BJ (cell line): ENCODE data around the gene DNAJC17. TPM values are rescaled to one million over a fixed set of nuclear protein-coding genes. Genes with fewer than 3 reads are reported as not detected.

ENCODE experiments used
- CTCF ChIA-PET: fragments of 350-600 bp; formaldehyde crosslinking; extraction: SDS; loops from one replicate; lab custom pipeline; 2021; ENCODE audit warnings: antibody characterized with exemption, inconsistent platforms; lab: Yijun Ruan, JAX
- POLR2A ChIA-PET: fragments of 300-600 bp; sonication (Branson Sonifier 250); formaldehyde crosslinking; extraction: SDS; loops from one replicate; lab custom pipeline; 2021; ENCODE audit warnings: antibody characterized with exemption; lab: Charles Lee
- DNase-seq: peaks from one replicate; pipeline ENCODE4 v3.0.0-alpha.2; 2011; ENCODE audit warnings: low read depth
- H3K27me3 ChIP-seq: 2 replicates; pipeline ENCODE4 v1.6.0; 2011; ENCODE audit warnings: low read length; ENCODE audit not compliant: control insufficient read depth, insufficient read depth
- H3K36me3 ChIP-seq: 2 replicates; pipeline ENCODE4 v1.5.1; 2011; ENCODE audit warnings: low read length; ENCODE audit not compliant: control insufficient read depth, insufficient read depth
- H3K4me3 ChIP-seq: 2 replicates; pipeline ENCODE4 v1.5.1; 2011; ENCODE audit warnings: low read depth, mild to moderate bottlenecking, control low read depth, low read length
- CTCF ChIP-seq: IDR thresholded peaks from 2 replicates; pipeline ENCODE4 v1.5.1; 2011; ENCODE audit warnings: low read depth, mild to moderate bottlenecking, control low read depth, inconsistent platforms, low read length, moderate library complexity; ENCODE audit not compliant: insufficient read depth
- polyA plus RNA-seq: library from polyadenylated mRNA; depleted of rRNA; stranded (reverse); fragments of >200 nt; gene quantifications from 2 replicates; pipeline ENCODE4 v1.2.3, GENCODE V29; 2011

DNAJC17 gene
- polyA plus RNA-seq, 1 experiment, result 37.1 TPM

GRCh38 chr15:40768521-40769273 lies 38.6 kb downstream of the DNAJC17 start:
- H3K27me3 ChIP-seq, result no peaks in the 10 kb centered on the region
- TF ChIP-seq CTCF, result no peak
- ChIA-PET POLR2A (no interaction called here), CTCF (interaction anchor here (1.0 kb wide), 2 partner anchors 22 to 89 kb away, joined by 3 to 4 read pairs; no protein-coding TSS in a partner anchor)
- DNase-seq, result no peak
- no peak overlapping the region for H3K4me3 ChIP-seq
- H3K36me3 ChIP-seq, result peaks cover 12% of the 10 kb centered on the region

DNA sequence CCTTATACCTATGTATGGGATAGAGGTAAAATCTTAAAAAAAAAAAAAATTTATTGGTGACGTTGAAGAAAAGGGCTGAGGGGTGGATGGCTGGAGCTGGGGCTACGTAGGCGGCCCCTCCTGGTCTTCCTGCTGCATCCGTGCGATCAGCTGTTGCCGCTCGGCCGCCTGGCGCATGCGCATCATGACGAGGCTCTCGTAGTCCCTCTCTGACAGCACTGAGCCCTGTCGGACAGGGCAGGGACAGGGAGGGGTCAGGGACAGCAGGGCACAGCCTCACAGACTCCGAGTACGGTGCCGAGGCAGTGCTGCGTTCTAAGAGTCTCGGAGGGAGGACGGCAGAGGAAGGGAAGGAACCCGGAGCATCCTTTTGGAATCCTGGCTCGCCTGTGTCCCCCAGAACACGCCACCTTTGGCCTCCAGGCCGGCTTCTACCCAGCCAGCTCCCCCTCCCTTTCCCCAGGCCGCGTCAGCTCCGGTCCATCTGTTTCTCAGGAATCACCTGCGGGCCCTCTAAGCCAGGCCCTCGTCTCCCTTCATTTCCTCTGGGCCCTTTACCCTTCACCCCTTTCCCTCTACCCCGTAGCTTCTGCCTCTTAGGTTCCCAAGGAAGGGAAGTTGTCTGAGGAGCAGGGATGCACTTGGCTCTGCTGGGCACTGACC lies 39.3 kb downstream of the DNAJC17 start:
- CTCF ChIA-PET, result interaction anchor here (1.0 kb wide), 2 partner anchors 21 to 90 kb away, joined by 3 to 4 read pairs; no protein-coding TSS in a partner anchor
- H3K36me3 ChIP-seq, result peaks cover 10% of the 10 kb centered on the region
- TF ChIP-seq CTCF, result no peak
- H3K4me3 ChIP-seq, result no peak overlapping the region
- POLR2A ChIA-PET, result no interaction called here
- no peak for DNase-seq
- no peaks in the 10 kb centered on the region for H3K27me3 ChIP-seq

GRCh38 chr15:40766906-40767837 lies 40.1 kb downstream of the DNAJC17 start:
- no peaks in the 10 kb centered on the region for H3K27me3 ChIP-seq
- no peak overlapping the region for H3K4me3 ChIP-seq
- ChIA-PET CTCF (interaction anchor here (1.0 kb wide), 1 partner anchor 91 kb away, joined by 3 read pairs; no protein-coding TSS in a partner anchor), POLR2A (no interaction called here)
- no peak for DNase-seq
- H3K36me3 ChIP-seq, result peaks cover 6% of the 10 kb centered on the region; the same call in 1 of the 2 replicates
- TF ChIP-seq CTCF, result no peak

GRCh38 chr15:40766194-40766815 lies 41.0 kb downstream of the DNAJC17 start:
- Histone ChIP-seq H3K36me3 (peaks cover 6% of the 10 kb centered on the region; the same call in 1 of the 2 replicates), H3K4me3 (no peak overlapping the region), H3K27me3 (no peaks in the 10 kb centered on the region)
- no peak for TF ChIP-seq CTCF
- ChIA-PET CTCF (interaction anchor here (0.6 to 1.2 kb wide), 3 partner anchors 91 to 566 kb away, joined by 3 to 6 read pairs (median 4); partner anchors contain the start of gene NUSAP1), POLR2A (no interaction called here)
- DNase-seq, result no peak
